GM12878 (cell line): Measurements from ENCODE around the gene SNAPC3. TPM values are rescaled to one million over a fixed set of nuclear protein-coding genes. Genes with fewer than 3 reads are reported as not detected.

Experiments used
- ATAC-seq: fragments of 200-7000 bp; cut with Tn5 transposase; 3 replicates; pipeline ENCODE4 v1.9.1; 2020; ENCODE audit warnings: mild to moderate bottlenecking, moderate library complexity
- BruUV-seq: library from RNA; stranded (reverse); fragments of 400-500 nt; replicated peaks from 2 replicates; lab custom pipeline; 2021; lab: Mats Ljungman, UMichigan
- CTCF ChIA-PET: fragments of 300-600 bp; sonication (Branson Sonifier 250); formaldehyde crosslinking; extraction: SDS; loops from one replicate; lab custom pipeline; 2021; ENCODE audit warnings: inconsistent platforms; lab: Yijun Ruan, JAX
- POLR2A ChIA-PET: fragments of 350-600 bp; formaldehyde crosslinking; extraction: SDS; loops from one replicate; lab custom pipeline; 2021; ENCODE audit warnings: inconsistent platforms; lab: Charles Lee
- RAD21 ChIA-PET: fragments of 300-600 bp; sonication (Branson Sonifier 250); formaldehyde crosslinking; loops from one replicate; lab custom pipeline; 2023; ENCODE audit warnings: antibody characterized with exemption; ENCODE audit not compliant: unreplicated experiment; lab: Charles Lee
- SMC1A ChIA-PET: fragments of 300-600 bp; sonication (Branson Sonifier 250); formaldehyde crosslinking; loops from one replicate; lab custom pipeline; 2023; ENCODE audit not compliant: unreplicated experiment, uncharacterized antibody; lab: Charles Lee
- DNase-seq: peaks from one replicate; pipeline ENCODE4 v3.0.0-alpha.2; 2011; ENCODE audit warnings: low read depth, low spot score
- FAIRE-seq: peaks from 3 replicates; lab custom pipeline; 2011; peaks lifted over from hg19 to GRCh38; lab: Jason Lieb, UNC
- H2AFZ ChIP-seq: 2 replicates; pipeline ENCODE4 v1.6.0; 2011; ENCODE audit warnings: low read depth, low read length, control low read depth; ENCODE audit not compliant: control insufficient read depth
- H3K27ac ChIP-seq: 2 replicates; pipeline ENCODE4 v1.5.1; 2011; ENCODE audit warnings: control low read depth; ENCODE audit not compliant: control insufficient read depth, insufficient read depth
- H3K27me3 ChIP-seq, 2 experiments: replicated peaks in 1 of 2; 2 replicates each; pipeline versions ENCODE4 v1.6.0 to v1.6.1; 2011; ENCODE audit warnings: low read length in 1 of 2; ENCODE audit not compliant: control insufficient read depth in 2 of 2, insufficient read depth in 2 of 2
- H3K36me3 ChIP-seq, 2 experiments: 2 replicates each; pipeline ENCODE4 v1.5.1; 2011; ENCODE audit warnings: low read length in 1 of 2; ENCODE audit not compliant: control insufficient read depth in 2 of 2, insufficient read depth in 2 of 2
- H3K4me1 ChIP-seq: 2 replicates; pipeline ENCODE4 v1.6.1; 2011; ENCODE audit warnings: mild to moderate bottlenecking, low read length, moderate library complexity, mixed read lengths; ENCODE audit not compliant: control insufficient read depth, insufficient read depth
- H3K4me2 ChIP-seq: 2 replicates; pipeline ENCODE4 v1.6.0; 2011; ENCODE audit warnings: control low read depth; ENCODE audit not compliant: control insufficient read depth, insufficient read depth
- H3K4me3 ChIP-seq: fragments of 200-600 bp; sonication (generic); 2 replicates; pipeline ENCODE4 v1.5.1; 2016
- H3K79me2 ChIP-seq: 2 replicates; pipeline ENCODE4 v1.6.0; 2011; ENCODE audit warnings: low read length; ENCODE audit not compliant: control insufficient read depth, insufficient read depth
- H3K9ac ChIP-seq: 2 replicates; pipeline ENCODE4 v1.8.0; 2011; ENCODE audit warnings: low read length, control low read depth, mixed read lengths; ENCODE audit not compliant: control insufficient read depth, insufficient read depth
- H3K9me3 ChIP-seq: replicated peaks from 3 replicates; pipeline ENCODE4 v1.5.1; 2011; ENCODE audit warnings: mild to moderate bottlenecking, low read length; ENCODE audit not compliant: control insufficient read depth, insufficient read depth
- H4K20me1 ChIP-seq: 2 replicates; pipeline ENCODE4 v1.6.0; 2011; ENCODE audit not compliant: control insufficient read depth, insufficient read depth
- ASH2L ChIP-seq: fragments of 300-600, 200-600 bp; sonication (generic); IDR thresholded peaks from 2 replicates; pipeline ENCODE4 v1.6.1; 2017; ENCODE audit warnings: low read depth, mild to moderate bottlenecking, borderline replicate concordance
- BHLHE40 ChIP-seq, 2 experiments: fragments of 450-650 bp in 1 of 2; IDR thresholded peaks; 2 replicates each; pipeline ENCODE4 v1.6.1; 2011 to 2017; ENCODE audit warnings: low read depth in 2 of 2, borderline replicate concordance in 1 of 2, improper control_type of control experiment in 1 of 2, low read length in 1 of 2, mild to moderate bottlenecking in 1 of 2
- CEBPB ChIP-seq, 2 experiments: fragments of 150-350 bp in 1 of 2; IDR thresholded peaks; 2 replicates each; pipeline ENCODE4 v1.6.1; 2012 to 2014; ENCODE audit warnings: low read depth in 2 of 2, low read length in 2 of 2, borderline replicate concordance in 1 of 2, inconsistent platforms in 1 of 2
- CREM ChIP-seq: IDR thresholded peaks from 2 replicates; pipeline ENCODE4 v1.6.1; 2014; ENCODE audit warnings: antibody characterized with exemption, low read depth
- FOXK2 ChIP-seq: fragments of 450-650 bp; IDR thresholded peaks from 2 replicates; pipeline ENCODE4 v1.6.1; 2017; ENCODE audit warnings: mild to moderate bottlenecking, moderate library complexity
- HCFC1 ChIP-seq: fragments of 150-350 bp; IDR thresholded peaks from 2 replicates; pipeline ENCODE4 v1.6.1; 2014; ENCODE audit warnings: low read length
- HDAC6 ChIP-seq: fragments of 200-600 bp; sonication (generic); IDR thresholded peaks from one replicate; pipeline ENCODE4 v1.8.0; 2017; ENCODE audit warnings: antibody characterized with exemption; ENCODE audit not compliant: unreplicated experiment
- HDGF ChIP-seq: fragments of 450-650 bp; IDR thresholded peaks from 2 replicates; pipeline ENCODE4 v1.6.1; 2016; ENCODE audit warnings: antibody characterized with exemption
- IKZF2 ChIP-seq, 2 experiments: fragments of 450-650 bp; IDR thresholded peaks; 2 replicates each; pipeline ENCODE4 v1.6.1; 2017; ENCODE audit warnings: mild to moderate bottlenecking in 2 of 2, moderate library complexity in 2 of 2
- KAT2A ChIP-seq: conservative IDR thresholded peaks from 2 replicates; pipeline ENCODE4 v1.6.1; 2011; ENCODE audit warnings: low read depth, low read length; ENCODE audit not compliant: control insufficient read depth
- NFYA ChIP-seq: IDR thresholded peaks from 2 replicates; pipeline ENCODE4 v1.6.1; 2011; ENCODE audit warnings: low read depth, mild to moderate bottlenecking, low read length, improper control_type of control experiment, borderline replicate concordance
- NFYB ChIP-seq: IDR thresholded peaks from 2 replicates; pipeline ENCODE4 v1.6.1; 2011; ENCODE audit warnings: low read depth, mild to moderate bottlenecking, low read length, improper control_type of control experiment, moderate library complexity; ENCODE audit not compliant: insufficient read depth
- PAX5 ChIP-seq: IDR thresholded peaks from 2 replicates; pipeline ENCODE4 v1.6.1; 2011; ENCODE audit warnings: low read depth, low read length, borderline replicate concordance
- SIN3A ChIP-seq: IDR thresholded peaks from 2 replicates; pipeline ENCODE4 v1.6.1; 2012; ENCODE audit warnings: low read depth, low read length, improper control_type of control experiment
- SUPT20H ChIP-seq: IDR thresholded peaks from 2 replicates; pipeline ENCODE4 v1.6.1; 2011; ENCODE audit warnings: low read depth, mild to moderate bottlenecking, low read length, moderate library complexity, borderline replicate concordance; ENCODE audit not compliant: control insufficient read depth
- TCF12 ChIP-seq: IDR thresholded peaks from 2 replicates; pipeline ENCODE4 v1.6.1; 2011; ENCODE audit warnings: low read depth, mild to moderate bottlenecking, low read length
- WGBS: methylation state at CpG from one replicate; pipeline ENCODE4 v1.1.6; 2016; ENCODE audit warnings: low lambda C conversion rate; ENCODE audit not compliant: insufficient replicate concordance, insufficient coverage; ENCODE audit errors: missing lambda C conversion rate; 5-methylcytosine and 5-hydroxymethylcytosine counted together
- in situ Hi-C: fragments of 300-500 bp; cut with MboI; formaldehyde crosslinking; loops from 9 replicates; pipeline ENCODE4 v1.14.3; 2018; ENCODE audit warnings: mixed read lengths
- intact Hi-C: fragments of 100-400 bp; cut with micrococcal nuclease; formaldehyde crosslinking; loops from one replicate; pipeline ENCODE4 v1.14.2; 2022; ENCODE audit not compliant: unreplicated experiment
- polyA plus RNA-seq, 11 experiments: library from polyadenylated mRNA; depleted of rRNA in 4 of 11; unstranded in 6 of 11; stranded (reverse) in 5 of 11; fragments of >200 nt; fragmentation: Nextera tagmentation in 4 of 11; fragmentation: Illumina TruSeq in 1 of 11; extraction: Ambion mirVana in 4 of 11; extraction: Trizol in 1 of 11; gene quantifications; 1 replicate in 1 of 11; 2 replicates in 10 of 11; pipeline versions ENCODE4 v1.2.1 to v1.2.3, GENCODE V29; 2011 to 2016; ENCODE audit warnings: inconsistent platforms in 2 of 11, missing spikeins in 2 of 11, low read depth in 1 of 11
- total RNA-seq, 4 experiments: library from RNA; depleted of rRNA in 3 of 4; stranded (reverse); fragments of >200 nt in 3 of 4; fragmentation: Illumina TruSeq in 1 of 4; extraction: Trizol in 1 of 4; gene quantifications; 2 replicates each; pipeline versions ENCODE4 v1.2.1 to v1.2.3, GENCODE V29; 2013 to 2021
- TF ChIP-seq, protein P1 (sequence below): fragments of 450-650 bp; IDR thresholded peaks from 2 replicates; pipeline ENCODE4 v1.6.1; 2017; ENCODE audit warnings: mild to moderate bottlenecking, moderate library complexity
- TF ChIP-seq, protein P2 (sequence below): IDR thresholded peaks from 2 replicates; pipeline ENCODE4 v1.6.1; 2011; ENCODE audit warnings: borderline replicate concordance, low read depth, mild to moderate bottlenecking, moderate library complexity, mixed read lengths, low read length; ENCODE audit not compliant: insufficient read depth; ENCODE audit errors: extremely low read length
- TF ChIP-seq, protein P3 (sequence below): IDR thresholded peaks from 2 replicates; pipeline ENCODE4 v1.6.1; 2011; ENCODE audit warnings: low read depth, mild to moderate bottlenecking, low read length, moderate library complexity, borderline replicate concordance; ENCODE audit errors: extremely low read depth

SNAPC3 gene
- total and polyA plus RNA-seq, 10 of the 15 experiments (the other 5 are each of a cell fraction or from before 2014, with no cell fraction given), result 5.7 to 47.4 (median 24.6) TPM

DNA sequence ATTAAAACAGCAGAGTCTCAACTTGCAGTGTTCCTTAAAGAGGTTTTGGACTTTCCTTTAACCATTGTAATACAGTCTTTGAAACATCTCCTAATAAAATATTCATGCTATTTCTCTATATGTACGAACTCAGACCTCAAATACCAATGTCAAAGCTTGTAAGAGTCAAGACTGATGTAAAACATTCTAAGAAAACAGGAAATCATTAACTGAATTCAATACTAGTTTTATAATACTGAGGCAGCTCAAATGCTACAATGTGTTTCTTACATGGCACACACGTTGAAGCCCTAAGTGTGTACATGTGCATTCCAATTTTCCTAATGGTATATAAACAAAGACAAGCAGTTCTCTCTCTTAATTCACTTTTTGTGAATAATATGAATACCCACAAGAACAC lies 76.5 kb downstream of the SNAPC3 start:
- Histone ChIP-seq H3K9me3 (peaks cover 3% of the 10 kb centered on the region), H2AFZ (no peak overlapping the region), H3K9ac (no peak overlapping the region), H3K27ac (no peak overlapping the region), H3K4me3 (no peak overlapping the region), H3K36me3 (peaks cover 2 to 38% of the 10 kb centered on the region in 2 experiments; a peak in 3 of 4 replicates), H3K27me3 (no peaks in the 10 kb centered on the region), H4K20me1 (no peaks in the 10 kb centered on the region; the same call in 1 of the 2 replicates), H3K4me1 (no peaks in the 10 kb centered on the region), H3K79me2 (peaks cover 75% of the 10 kb centered on the region), H3K4me2 (no peak overlapping the region; the same call in 1 of the 2 replicates)
- intact Hi-C loops (no loop called here), in situ Hi-C loops (no loop called here)
- FAIRE-seq (no peak), ATAC-seq (no peak; the same call in 2 of the 3 replicates), DNase-seq (no peak)
- no TSS peak for BruUV-seq
- RAD21 ChIA-PET, result interaction anchor here (1.2 to 1.7 kb wide), 2 partner anchors 30 to 34 kb away, joined by 4 read pairs; no protein-coding TSS in a partner anchor
- POLR2A ChIA-PET, result interaction anchor here (0.9 kb wide), 1 partner anchor 23 kb away, joined by 4 read pairs; no protein-coding TSS in a partner anchor
- SMC1A ChIA-PET, result interaction anchor here (0.7 to 3.8 kb wide), 4 partner anchors 16 to 70 kb away, joined by 3 to 16 read pairs (median 8); no protein-coding TSS in a partner anchor
- CTCF ChIA-PET, result interaction anchor here (0.7 to 4.4 kb wide), 4 partner anchors 13 to 34 kb away, joined by 3 to 19 read pairs (median 6); partner anchors contain the start of gene PSIP1
- 90% methylated on average over 2 of the region's 2 CpGs for WGBS
- TF ChIP-seq NFYB, result no peak
- no peak for TF ChIP-seq SUPT20H
- no peak for TF ChIP-seq FOXK2
- TF ChIP-seq HDAC6, result no peak
- no peak for TF ChIP-seq SIN3A
- TF ChIP-seq, protein P1, sequence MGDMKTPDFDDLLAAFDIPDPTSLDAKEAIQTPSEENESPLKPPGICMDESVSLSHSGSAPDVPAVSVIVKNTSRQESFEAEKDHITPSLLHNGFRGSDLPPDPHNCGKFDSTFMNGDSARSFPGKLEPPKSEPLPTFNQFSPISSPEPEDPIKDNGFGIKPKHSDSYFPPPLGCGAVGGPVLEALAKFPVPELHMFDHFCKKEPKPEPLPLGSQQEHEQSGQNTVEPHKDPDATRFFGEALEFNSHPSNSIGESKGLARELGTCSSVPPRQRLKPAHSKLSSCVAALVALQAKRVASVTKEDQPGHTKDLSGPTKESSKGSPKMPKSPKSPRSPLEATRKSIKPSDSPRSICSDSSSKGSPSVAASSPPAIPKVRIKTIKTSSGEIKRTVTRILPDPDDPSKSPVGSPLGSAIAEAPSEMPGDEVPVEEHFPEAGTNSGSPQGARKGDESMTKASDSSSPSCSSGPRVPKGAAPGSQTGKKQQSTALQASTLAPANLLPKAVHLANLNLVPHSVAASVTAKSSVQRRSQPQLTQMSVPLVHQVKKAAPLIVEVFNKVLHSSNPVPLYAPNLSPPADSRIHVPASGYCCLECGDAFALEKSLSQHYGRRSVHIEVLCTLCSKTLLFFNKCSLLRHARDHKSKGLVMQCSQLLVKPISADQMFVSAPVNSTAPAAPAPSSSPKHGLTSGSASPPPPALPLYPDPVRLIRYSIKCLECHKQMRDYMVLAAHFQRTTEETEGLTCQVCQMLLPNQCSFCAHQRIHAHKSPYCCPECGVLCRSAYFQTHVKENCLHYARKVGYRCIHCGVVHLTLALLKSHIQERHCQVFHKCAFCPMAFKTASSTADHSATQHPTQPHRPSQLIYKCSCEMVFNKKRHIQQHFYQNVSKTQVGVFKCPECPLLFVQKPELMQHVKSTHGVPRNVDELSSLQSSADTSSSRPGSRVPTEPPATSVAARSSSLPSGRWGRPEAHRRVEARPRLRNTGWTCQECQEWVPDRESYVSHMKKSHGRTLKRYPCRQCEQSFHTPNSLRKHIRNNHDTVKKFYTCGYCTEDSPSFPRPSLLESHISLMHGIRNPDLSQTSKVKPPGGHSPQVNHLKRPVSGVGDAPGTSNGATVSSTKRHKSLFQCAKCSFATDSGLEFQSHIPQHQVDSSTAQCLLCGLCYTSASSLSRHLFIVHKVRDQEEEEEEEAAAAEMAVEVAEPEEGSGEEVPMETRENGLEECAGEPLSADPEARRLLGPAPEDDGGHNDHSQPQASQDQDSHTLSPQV, result no peak
- no peak for TF ChIP-seq CEBPB (IDR thresholded peaks at IDR 0.05; ENCODE audit: borderline replicate concordance in 1 of 2, low read depth in 2 of 2, low read length in 2 of 2)
- TF ChIP-seq, protein P2, sequence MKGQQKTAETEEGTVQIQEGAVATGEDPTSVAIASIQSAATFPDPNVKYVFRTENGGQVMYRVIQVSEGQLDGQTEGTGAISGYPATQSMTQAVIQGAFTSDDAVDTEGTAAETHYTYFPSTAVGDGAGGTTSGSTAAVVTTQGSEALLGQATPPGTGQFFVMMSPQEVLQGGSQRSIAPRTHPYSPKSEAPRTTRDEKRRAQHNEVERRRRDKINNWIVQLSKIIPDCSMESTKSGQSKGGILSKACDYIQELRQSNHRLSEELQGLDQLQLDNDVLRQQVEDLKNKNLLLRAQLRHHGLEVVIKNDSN, result no peak
- TF ChIP-seq KAT2A, result no peak
- TF ChIP-seq ASH2L, result no peak
- no peak for TF ChIP-seq PAX5
- no peak for TF ChIP-seq HDGF
- TF ChIP-seq CREM, result no peak
- TF ChIP-seq IKZF2 (IDR thresholded peaks at IDR 0.05), result no peak
- no peak for TF ChIP-seq NFYA
- TF ChIP-seq, protein P3, sequence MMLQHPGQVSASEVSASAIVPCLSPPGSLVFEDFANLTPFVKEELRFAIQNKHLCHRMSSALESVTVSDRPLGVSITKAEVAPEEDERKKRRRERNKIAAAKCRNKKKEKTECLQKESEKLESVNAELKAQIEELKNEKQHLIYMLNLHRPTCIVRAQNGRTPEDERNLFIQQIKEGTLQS, result no peak
- no peak for TF ChIP-seq HCFC1
- no peak for TF ChIP-seq TCF12
- TF ChIP-seq BHLHE40 (IDR thresholded peaks at IDR 0.05; ENCODE audit: borderline replicate concordance in 1 of 2, low read depth in 2 of 2, low read length in 1 of 2), result no peak
